ENCODE measurements around the gene OCA2.
"Not testable (repeated sequence)": the region's sequence is repeated elsewhere in the genome, so short reads cannot be mapped to it uniquely, and the experiment has no call there.

Gene OCA2

GRCh38 chr15:28098766-28099554, at the start of gene OCA2:
Gene OCA2 (minus strand): TSS chr15:28099315. CDS start chr15:28081874, 17,441 bp downstream.
- DNase-seq (ENCODE audit: low read depth): peak; percentile 76

GRCh38 chr15:28147801-28148200, 48.7 kb upstream of the OCA2 start:
- peak; percentile 35 for DNase-seq (ENCODE audit: low read depth)

GRCh38 chr15:28145419-28145818, 46.3 kb upstream of the OCA2 start:
- DNase-seq (ENCODE audit: low read depth): not testable (repeated sequence)

- DNase-seq (ENCODE audit: low read depth): no peak
These were observed 40.9 kb upstream of the OCA2 start for GRCh38 chr15:28140062-28140461.

GRCh38 chr15:28137408-28138039, 38.4 kb upstream of the OCA2 start:
- not testable (repeated sequence) for DNase-seq (ENCODE audit: low read depth)

GRCh38 chr15:28136236-28136904, 37.3 kb upstream of the OCA2 start:
- not testable (repeated sequence) for DNase-seq (ENCODE audit: low read depth)

GRCh38 chr15:28133281-28133680, 34.2 kb upstream of the OCA2 start:
- peak; percentile 41 for DNase-seq (ENCODE audit: low read depth)

- DNase-seq (ENCODE audit: low read depth): peak; percentile 78
These were observed 33.6 kb upstream of the OCA2 start for GRCh38 chr15:28132524-28133275.

GRCh38 chr15:28131946-28132345, 32.8 kb upstream of the OCA2 start:
- no peak for DNase-seq (ENCODE audit: low read depth)

- DNase-seq (ENCODE audit: low read depth): no peak
These were observed 32.3 kb upstream of the OCA2 start for GRCh38 chr15:28131400-28131799.

- DNase-seq (ENCODE audit: low read depth): no peak
These were observed 31.5 kb upstream of the OCA2 start for GRCh38 chr15:28130651-28131050.

- DNase-seq (ENCODE audit: low read depth): no peak
These were observed 30.2 kb upstream of the OCA2 start for GRCh38 chr15:28129231-28129848.

- no peak for DNase-seq (ENCODE audit: low read depth)
These were observed 28.9 kb upstream of the OCA2 start for GRCh38 chr15:28128031-28128430.

GRCh38 chr15:28127036-28127435, 27.9 kb upstream of the OCA2 start:
- DNase-seq (ENCODE audit: low read depth): no peak

GRCh38 chr15:28125673-28126651, 26.8 kb upstream of the OCA2 start:
- DNase-seq (ENCODE audit: low read depth): peak; percentile 63

- no peak for DNase-seq (ENCODE audit: low read depth)
These were observed 25.7 kb upstream of the OCA2 start for GRCh38 chr15:28124841-28125240.

- DNase-seq (ENCODE audit: low read depth): peak; percentile 81
These were observed 24.4 kb upstream of the OCA2 start for GRCh38 chr15:28123408-28124023.

GRCh38 chr15:28122038-28122949, 23.2 kb upstream of the OCA2 start:
- no peak for DNase-seq (ENCODE audit: low read depth)

- DNase-seq (ENCODE audit: low read depth): not testable (repeated sequence)
These were observed 22.5 kb upstream of the OCA2 start for GRCh38 chr15:28121577-28121976.
